SK-N-SH treated with all-trans-retinoic acid at 6 μM for 48 hours (cell line): ENCODE results near the gene SEC16A.

Experiments used
- ATAC-seq: fragments of 200-7000 bp; cut with Tn5 transposase; 3 replicates; pipeline ENCODE4 v1.9.1; 2020; ENCODE audit warnings: mild to moderate bottlenecking, moderate library complexity
- ARNTL ChIP-seq: fragments of 450-650 bp; formaldehyde crosslinking; IDR thresholded peaks from 2 replicates; pipeline ENCODE4 v1.5.0; 2020; ENCODE audit warnings: low read depth, mild to moderate bottlenecking, moderate library complexity, borderline replicate concordance
- BACH2 ChIP-seq: fragments of 250-450 bp; sonication (Bioruptor Pico); IDR thresholded peaks from 2 replicates; pipeline ENCODE4 v1.9.0; 2021; ENCODE audit warnings: mild to moderate bottlenecking, borderline replicate concordance
- ESRRG ChIP-seq: fragments of 250-450 bp; sonication (Bioruptor Pico); IDR thresholded peaks from 2 replicates; pipeline ENCODE4 v1.6.1; 2021; ENCODE audit warnings: mild to moderate bottlenecking
- GLIS3 ChIP-seq: fragments of 250-450 bp; sonication (Bioruptor Pico); IDR thresholded peaks from 2 replicates; pipeline ENCODE4 v1.5.0; 2020; ENCODE audit warnings: mild to moderate bottlenecking, moderate library complexity
- ISL1 ChIP-seq: fragments of 250-450 bp; sonication (Bioruptor Pico); IDR thresholded peaks from 2 replicates; pipeline ENCODE4 v2.1.2; 2022; ENCODE audit warnings: mild to moderate bottlenecking, moderate library complexity
- OSR1 ChIP-seq: fragments of 250-450 bp; sonication (Bioruptor Pico); IDR thresholded peaks from 2 replicates; pipeline ENCODE4 v1.8.0; 2022; ENCODE audit warnings: moderate library complexity, mild to moderate bottlenecking, inconsistent platforms
- PATZ1 ChIP-seq: fragments of 250-450 bp; sonication (Bioruptor Pico); IDR thresholded peaks from 2 replicates; pipeline ENCODE4 v1.8.0; 2020; ENCODE audit warnings: mild to moderate bottlenecking, moderate library complexity, borderline replicate concordance
- RARB ChIP-seq: fragments of 250-450 bp; sonication (Bioruptor Pico); IDR thresholded peaks from 2 replicates; pipeline ENCODE4 v1.8.0; 2021; ENCODE audit warnings: mild to moderate bottlenecking, moderate library complexity
- SNAI2 ChIP-seq: fragments of 250-450 bp; sonication (Bioruptor Pico); IDR thresholded peaks from 2 replicates; pipeline ENCODE4 v1.5.0; 2020; ENCODE audit warnings: mild to moderate bottlenecking, moderate library complexity
- TCF4 ChIP-seq: fragments of 250-450 bp; sonication (Bioruptor Pico); IDR thresholded peaks from 2 replicates; pipeline ENCODE4 v1.8.0; 2021; ENCODE audit warnings: mild to moderate bottlenecking, moderate library complexity, borderline replicate concordance
- TOX ChIP-seq: fragments of 250-450 bp; sonication (Bioruptor Pico); IDR thresholded peaks from 2 replicates; pipeline ENCODE4 v1.8.0; 2021; ENCODE audit warnings: mild to moderate bottlenecking, moderate library complexity, borderline replicate concordance
- TSHZ2 ChIP-seq: fragments of 250-450 bp; sonication (Bioruptor Pico); IDR thresholded peaks from 2 replicates; pipeline ENCODE4 v1.5.0; 2020; ENCODE audit warnings: mild to moderate bottlenecking, moderate library complexity
- ZC3H10 ChIP-seq: fragments of 250-450 bp; sonication (Bioruptor Pico); IDR thresholded peaks from 2 replicates; pipeline ENCODE4 v1.5.1; 2021; ENCODE audit warnings: mild to moderate bottlenecking, moderate library complexity
- ZFP3 ChIP-seq: fragments of 250-450 bp; sonication (Bioruptor Pico); IDR thresholded peaks from 2 replicates; pipeline ENCODE4 v1.5.0; 2020; ENCODE audit warnings: mild to moderate bottlenecking, moderate library complexity
- ZFP30 ChIP-seq: fragments of 450-650 bp; formaldehyde crosslinking; IDR thresholded peaks from 2 replicates; pipeline ENCODE4 v1.5.0; 2022; ENCODE audit warnings: mild to moderate bottlenecking, moderate library complexity
- ZNF565 ChIP-seq: fragments of 450-650 bp; formaldehyde crosslinking; conservative IDR thresholded peaks from 2 replicates; pipeline ENCODE4 v1.5.0; 2020; ENCODE audit warnings: low read depth, mild to moderate bottlenecking, moderate library complexity
- ZNF70 ChIP-seq: fragments of 450-650 bp; formaldehyde crosslinking; IDR thresholded peaks from 2 replicates; pipeline ENCODE4 v1.5.0; 2020; ENCODE audit warnings: mild to moderate bottlenecking, moderate library complexity
- ZNF8 ChIP-seq: fragments of 450-650 bp; formaldehyde crosslinking; IDR thresholded peaks from 2 replicates; pipeline ENCODE4 v1.5.0; 2020; ENCODE audit warnings: mild to moderate bottlenecking, moderate library complexity
- TF ChIP-seq, protein P1 (sequence below): fragments of 250-450 bp; sonication (Bioruptor Pico); IDR thresholded peaks from 2 replicates; pipeline ENCODE4 v1.5.1; 2021; ENCODE audit warnings: mild to moderate bottlenecking, moderate library complexity

SEC16A gene, protein sequence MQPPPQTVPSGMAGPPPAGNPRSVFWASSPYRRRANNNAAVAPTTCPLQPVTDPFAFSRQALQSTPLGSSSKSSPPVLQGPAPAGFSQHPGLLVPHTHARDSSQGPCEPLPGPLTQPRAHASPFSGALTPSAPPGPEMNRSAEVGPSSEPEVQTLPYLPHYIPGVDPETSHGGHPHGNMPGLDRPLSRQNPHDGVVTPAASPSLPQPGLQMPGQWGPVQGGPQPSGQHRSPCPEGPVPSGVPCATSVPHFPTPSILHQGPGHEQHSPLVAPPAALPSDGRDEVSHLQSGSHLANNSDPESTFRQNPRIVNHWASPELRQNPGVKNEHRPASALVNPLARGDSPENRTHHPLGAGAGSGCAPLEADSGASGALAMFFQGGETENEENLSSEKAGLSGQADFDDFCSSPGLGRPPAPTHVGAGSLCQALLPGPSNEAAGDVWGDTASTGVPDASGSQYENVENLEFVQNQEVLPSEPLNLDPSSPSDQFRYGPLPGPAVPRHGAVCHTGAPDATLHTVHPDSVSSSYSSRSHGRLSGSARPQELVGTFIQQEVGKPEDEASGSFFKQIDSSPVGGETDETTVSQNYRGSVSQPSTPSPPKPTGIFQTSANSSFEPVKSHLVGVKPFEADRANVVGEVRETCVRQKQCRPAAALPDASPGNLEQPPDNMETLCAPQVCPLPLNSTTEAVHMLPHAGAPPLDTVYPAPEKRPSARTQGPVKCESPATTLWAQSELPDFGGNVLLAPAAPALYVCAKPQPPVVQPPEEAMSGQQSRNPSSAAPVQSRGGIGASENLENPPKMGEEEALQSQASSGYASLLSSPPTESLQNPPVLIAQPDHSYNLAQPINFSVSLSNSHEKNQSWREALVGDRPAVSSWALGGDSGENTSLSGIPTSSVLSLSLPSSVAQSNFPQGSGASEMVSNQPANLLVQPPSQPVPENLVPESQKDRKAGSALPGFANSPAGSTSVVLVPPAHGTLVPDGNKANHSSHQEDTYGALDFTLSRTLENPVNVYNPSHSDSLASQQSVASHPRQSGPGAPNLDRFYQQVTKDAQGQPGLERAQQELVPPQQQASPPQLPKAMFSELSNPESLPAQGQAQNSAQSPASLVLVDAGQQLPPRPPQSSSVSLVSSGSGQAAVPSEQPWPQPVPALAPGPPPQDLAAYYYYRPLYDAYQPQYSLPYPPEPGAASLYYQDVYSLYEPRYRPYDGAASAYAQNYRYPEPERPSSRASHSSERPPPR (N-terminal part only)

GRCh38 chr9:136482793-136483588, at the start of gene SEC16A:
Gene SEC16A (minus strand): TSS chr9:136483040. CDS start chr9:136477615, 5,425 bp downstream.
- TF ChIP-seq ARNTL (CRISPR knock-in tag) (no peak), ZFP30 (CRISPR knock-in tag) (no peak), OSR1 (CRISPR knock-in tag) (no peak), TCF4 (no peak), ZFP3 (CRISPR knock-in tag) (no peak), GLIS3 (no peak), BACH2 (CRISPR knock-in tag) (no peak), TSHZ2 (CRISPR knock-in tag) (no peak), ESRRG (CRISPR knock-in tag) (no peak)
- peak; percentile 69 for ATAC-seq

GRCh38 chr9:136531904-136532798, 49.3 kb upstream of the SEC16A start:
- TF ChIP-seq ZNF70 (CRISPR knock-in tag) (no peak), OSR1 (CRISPR knock-in tag) (no peak), ZNF565 (CRISPR knock-in tag) (no peak)
- no peak for ATAC-seq

DNA sequence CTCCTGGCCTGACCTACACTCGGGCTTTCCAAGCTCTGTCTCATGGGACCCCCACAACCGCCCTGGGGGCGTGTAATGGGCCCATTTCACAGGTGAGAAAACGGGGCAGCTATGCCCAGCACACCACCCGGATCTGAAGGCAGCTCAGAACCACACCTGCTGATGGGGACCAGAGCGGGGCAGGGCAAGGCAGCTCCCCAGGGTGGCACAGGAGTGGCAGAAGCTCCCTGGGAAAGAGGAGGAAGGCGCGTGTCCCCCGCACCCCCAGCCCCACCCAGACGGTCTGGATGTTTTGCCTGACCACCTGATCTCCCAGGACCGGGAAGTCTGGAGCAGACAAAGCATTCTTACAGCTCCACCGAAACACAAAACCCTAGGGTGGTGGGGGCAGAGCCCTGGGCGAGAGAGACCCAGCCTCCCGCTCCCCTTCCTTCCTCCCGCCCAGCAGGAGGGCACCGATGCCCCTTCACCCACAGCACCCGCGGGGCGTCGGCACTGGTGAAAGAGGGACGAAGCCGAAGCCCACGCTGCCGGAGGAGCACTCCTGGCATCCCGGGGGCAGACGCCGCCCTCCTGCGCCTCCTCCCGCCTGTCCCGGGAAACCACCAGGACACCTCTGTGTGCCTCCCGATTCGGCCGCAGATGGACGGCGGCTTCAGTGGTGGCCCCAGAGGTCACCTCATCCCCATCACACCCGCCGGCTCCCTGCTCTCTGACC, 48.5 kb upstream of the SEC16A start:
- no peak for TF ChIP-seq ZNF8
- TF ChIP-seq TSHZ2 (CRISPR knock-in tag): no peak
- no peak for TF ChIP-seq TCF4
- no peak for ATAC-seq

GRCh38 chr9:136530461-136531089, 47.7 kb upstream of the SEC16A start:
- ATAC-seq: no peak
- TF ChIP-seq ARNTL (CRISPR knock-in tag): no peak
- TF ChIP-seq RARB: no peak
- no peak for TF ChIP-seq PATZ1 (CRISPR knock-in tag)
- TF ChIP-seq TCF4: no peak
- no peak for TF ChIP-seq ZC3H10 (CRISPR knock-in tag)
- no peak for TF ChIP-seq ZNF8
- TF ChIP-seq TOX (CRISPR knock-in tag): no peak
- TF ChIP-seq, protein P1, sequence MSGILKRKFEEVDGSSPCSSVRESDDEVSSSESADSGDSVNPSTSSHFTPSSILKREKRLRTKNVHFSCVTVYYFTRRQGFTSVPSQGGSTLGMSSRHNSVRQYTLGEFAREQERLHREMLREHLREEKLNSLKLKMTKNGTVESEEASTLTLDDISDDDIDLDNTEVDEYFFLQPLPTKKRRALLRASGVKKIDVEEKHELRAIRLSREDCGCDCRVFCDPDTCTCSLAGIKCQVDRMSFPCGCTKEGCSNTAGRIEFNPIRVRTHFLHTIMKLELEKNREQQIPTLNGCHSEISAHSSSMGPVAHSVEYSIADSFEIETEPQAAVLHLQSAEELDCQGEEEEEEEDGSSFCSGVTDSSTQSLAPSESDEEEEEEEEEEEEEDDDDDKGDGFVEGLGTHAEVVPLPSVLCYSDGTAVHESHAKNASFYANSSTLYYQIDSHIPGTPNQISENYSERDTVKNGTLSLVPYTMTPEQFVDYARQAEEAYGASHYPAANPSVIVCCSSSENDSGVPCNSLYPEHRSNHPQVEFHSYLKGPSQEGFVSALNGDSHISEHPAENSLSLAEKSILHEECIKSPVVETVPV (CRISPR knock-in tag): no peak
- no peak for TF ChIP-seq SNAI2
- no peak for TF ChIP-seq BACH2 (CRISPR knock-in tag)
- no peak for TF ChIP-seq ISL1 (CRISPR knock-in tag)
- TF ChIP-seq ZNF565 (CRISPR knock-in tag): no peak
